ENCODE data around the gene C12orf43. TPM values are rescaled to one million over a fixed set of nuclear protein-coding genes. Genes with fewer than 3 reads are reported as not detected.

Gene C12orf43
- total RNA-seq, 1 experiment from 2014 or later, result 14.8 TPM

DNA sequence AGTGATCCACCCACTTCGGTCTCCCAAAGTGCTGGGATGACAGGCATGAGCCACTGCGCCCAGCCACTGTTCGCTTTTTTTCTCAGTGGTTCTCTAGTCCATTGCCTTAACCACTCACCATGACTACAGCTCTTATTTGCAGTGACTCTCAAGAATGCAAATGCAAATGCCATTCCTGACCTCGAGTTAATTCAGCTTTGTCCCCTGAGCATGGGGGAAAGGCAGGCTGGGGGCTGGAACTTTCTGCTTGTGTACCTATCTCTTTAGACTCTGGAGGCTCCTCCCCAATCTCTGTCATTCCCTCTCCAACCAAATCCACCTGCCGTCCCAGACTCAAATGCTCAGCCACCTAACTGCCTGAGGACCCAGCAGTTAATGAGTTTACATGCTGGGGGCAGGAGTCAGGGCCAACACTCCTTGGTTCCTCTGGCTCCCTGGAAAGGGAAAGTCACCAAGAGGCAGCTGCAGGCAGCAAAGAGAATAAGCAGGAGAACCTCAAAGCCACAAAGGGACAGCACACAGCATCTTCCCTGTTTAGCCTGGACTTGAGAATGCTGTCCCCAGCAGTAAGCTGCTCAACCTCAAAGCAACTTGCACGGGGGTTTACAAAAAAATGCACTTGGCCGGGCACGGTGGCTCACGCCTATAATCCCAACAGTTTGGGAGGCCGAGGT is 43.3 kb downstream of the C12orf43 start:
- H3K4me3 ChIP-seq, result no peak overlapping the region
- H3F3A ChIP-seq (ENCODE audit: insufficient read depth, low read depth), result no peaks in the 10 kb centered on the region
- no TSS peak for BruUV-seq (replicated peaks)
- CTCF ChIA-PET, result interaction anchor here (1.1 kb wide), 1 partner anchor 392 kb away, joined by 3 read pairs; the partner anchor contains the start of gene POP5
- H3K4me2 ChIP-seq, result 0 out of 2 replicates have a peak overlapping the region, but pooled peaks have one; percentile 17
- H3K9me3 ChIP-seq (ENCODE audit: insufficient read depth, low read depth), result no peaks in the 10 kb centered on the region
- no peaks in the 10 kb centered on the region for H3K4me1 ChIP-seq (replicated peaks; ENCODE audit: insufficient read depth)
- no peaks in the 10 kb centered on the region for H3K79me2 ChIP-seq (ENCODE audit: low read depth)
- POLR2A ChIA-PET (ENCODE audit: unreplicated experiment), result interaction anchor here (0.5 to 0.6 kb wide), 2 partner anchors 202 to 392 kb away, joined by 3 to 5 read pairs; partner anchors contain the start of gene POP5
- intact Hi-C loops (cut with micrococcal nuclease; ENCODE audit: unreplicated experiment), result loop anchor here (5.0 kb wide), 4 partner anchors 196 to 391 kb away; partner anchors contain the start of genes POP5 and UNC119B
- H4K20me1 ChIP-seq (ENCODE audit: insufficient read depth), result no peaks in the 10 kb centered on the region
- TF ChIP-seq EZH2 (IDR thresholded peaks at IDR 0.05; ENCODE audit: low read depth), result no peak
- TF ChIP-seq, protein P1, sequence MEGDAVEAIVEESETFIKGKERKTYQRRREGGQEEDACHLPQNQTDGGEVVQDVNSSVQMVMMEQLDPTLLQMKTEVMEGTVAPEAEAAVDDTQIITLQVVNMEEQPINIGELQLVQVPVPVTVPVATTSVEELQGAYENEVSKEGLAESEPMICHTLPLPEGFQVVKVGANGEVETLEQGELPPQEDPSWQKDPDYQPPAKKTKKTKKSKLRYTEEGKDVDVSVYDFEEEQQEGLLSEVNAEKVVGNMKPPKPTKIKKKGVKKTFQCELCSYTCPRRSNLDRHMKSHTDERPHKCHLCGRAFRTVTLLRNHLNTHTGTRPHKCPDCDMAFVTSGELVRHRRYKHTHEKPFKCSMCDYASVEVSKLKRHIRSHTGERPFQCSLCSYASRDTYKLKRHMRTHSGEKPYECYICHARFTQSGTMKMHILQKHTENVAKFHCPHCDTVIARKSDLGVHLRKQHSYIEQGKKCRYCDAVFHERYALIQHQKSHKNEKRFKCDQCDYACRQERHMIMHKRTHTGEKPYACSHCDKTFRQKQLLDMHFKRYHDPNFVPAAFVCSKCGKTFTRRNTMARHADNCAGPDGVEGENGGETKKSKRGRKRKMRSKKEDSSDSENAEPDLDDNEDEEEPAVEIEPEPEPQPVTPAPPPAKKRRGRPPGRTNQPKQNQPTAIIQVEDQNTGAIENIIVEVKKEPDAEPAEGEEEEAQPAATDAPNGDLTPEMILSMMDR (conservative IDR thresholded peaks at IDR 0.05), result no peak
- H3K9me2 ChIP-seq (ENCODE audit: insufficient read depth), result no peaks in the 10 kb centered on the region
- H3K27ac ChIP-seq, result no peak overlapping the region
- DNase-seq, result peak; percentile 20 to 52
- H2AFZ ChIP-seq, result no peak overlapping the region
- H3K36me3 ChIP-seq (ENCODE audit: low read depth), result no peaks in the 10 kb centered on the region
- H3K27me3 ChIP-seq (ENCODE audit: insufficient read depth, low read depth), result no peaks in the 10 kb centered on the region

DNA sequence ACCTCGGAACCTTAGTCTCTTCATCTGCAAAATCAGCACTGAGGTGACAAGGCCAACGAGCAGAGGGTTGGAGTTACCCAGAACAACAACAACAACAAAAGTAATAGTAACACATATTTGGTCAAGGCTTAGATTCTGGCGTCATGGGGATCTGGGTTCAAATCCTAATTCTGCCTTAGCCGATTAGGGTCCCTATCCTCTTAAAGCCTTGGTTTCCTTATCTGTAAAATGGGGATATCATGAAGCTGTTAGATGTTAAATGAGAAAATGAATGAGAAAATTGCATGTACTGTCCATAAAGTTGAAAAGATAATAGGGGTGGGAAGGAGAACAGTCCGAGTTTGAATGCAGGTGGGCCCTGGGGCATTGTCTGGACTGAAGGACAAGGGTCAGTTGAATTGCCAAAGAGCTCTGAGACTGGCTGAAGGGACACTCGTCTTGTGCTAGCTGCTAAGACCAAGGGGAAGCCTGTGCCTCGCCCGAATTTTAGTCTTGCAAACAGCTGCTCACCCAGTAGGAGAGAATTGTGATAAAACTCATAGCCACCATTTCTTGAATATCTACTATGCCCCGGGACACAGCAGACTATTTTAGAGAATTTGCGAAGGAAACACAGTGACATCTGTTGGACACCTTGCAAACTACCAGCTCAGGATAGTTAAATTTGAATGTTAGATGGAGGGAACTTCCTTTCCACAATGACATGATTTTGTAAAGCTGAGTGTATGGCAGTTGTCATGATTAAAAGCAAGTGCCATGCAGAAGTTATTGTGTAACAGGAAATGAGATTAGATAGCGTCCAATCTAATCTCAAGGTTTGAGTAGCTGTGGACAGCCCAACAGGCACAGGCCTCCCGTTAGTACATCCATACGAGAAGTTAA is 44.7 kb downstream of the C12orf43 start:
- no peak overlapping the region for H3K4me2 ChIP-seq
- H3F3A ChIP-seq (ENCODE audit: insufficient read depth, low read depth), result no peaks in the 10 kb centered on the region
- no peak overlapping the region for H2AFZ ChIP-seq
- peak; percentile 27 to 58 for DNase-seq
- TF ChIP-seq EZH2 (IDR thresholded peaks at IDR 0.05; ENCODE audit: low read depth), result no peak
- TF ChIP-seq, protein P1 (conservative IDR thresholded peaks at IDR 0.05), result peak; percentile 77
- no peaks in the 10 kb centered on the region for H3K9me2 ChIP-seq (ENCODE audit: insufficient read depth)
- H3K4me3 ChIP-seq, result no peak overlapping the region
- H3K4me1 ChIP-seq (replicated peaks; ENCODE audit: insufficient read depth), result no peaks in the 10 kb centered on the region
- H3K79me2 ChIP-seq (ENCODE audit: low read depth), result no peaks in the 10 kb centered on the region
- H3K36me3 ChIP-seq (ENCODE audit: low read depth), result no peaks in the 10 kb centered on the region
- H3K27me3 ChIP-seq (ENCODE audit: insufficient read depth, low read depth), result no peaks in the 10 kb centered on the region
- POLR2A ChIA-PET (ENCODE audit: unreplicated experiment), result interaction anchor here (0.6 kb wide), 1 partner anchor 175 kb away, joined by 9 read pairs; no protein-coding TSS in a partner anchor
- no TSS peak for BruUV-seq (replicated peaks)
- CTCF ChIA-PET, result interaction anchor here (0.6 to 1.1 kb wide), 10 partner anchors 34 to 390 kb away, joined by 3 to 8 read pairs (median 4); partner anchors contain the start of gene POP5
- no peaks in the 10 kb centered on the region for H4K20me1 ChIP-seq (ENCODE audit: insufficient read depth)
- intact Hi-C loops (cut with micrococcal nuclease; ENCODE audit: unreplicated experiment), result loop anchor here (1.0 to 5.0 kb wide), 6 partner anchors 68 to 389 kb away; partner anchors contain the start of genes POP5 and UNC119B
- H3K27ac ChIP-seq, result no peak overlapping the region
- no peaks in the 10 kb centered on the region for H3K9me3 ChIP-seq (ENCODE audit: insufficient read depth, low read depth)

GRCh38 chr12:120970310-120970709 is 46.0 kb downstream of the C12orf43 start:
- DNase-seq, result no peak
- no peaks in the 10 kb centered on the region for H3F3A ChIP-seq (ENCODE audit: insufficient read depth, low read depth)
- H3K9me3 ChIP-seq (ENCODE audit: insufficient read depth, low read depth), result no peaks in the 10 kb centered on the region
- TF ChIP-seq EZH2 (IDR thresholded peaks at IDR 0.05; ENCODE audit: low read depth), result no peak
- TF ChIP-seq, protein P1 (conservative IDR thresholded peaks at IDR 0.05), result no peak
- intact Hi-C loops (cut with micrococcal nuclease; ENCODE audit: unreplicated experiment), result loop anchor here (5.0 kb wide), 4 partner anchors 193 to 388 kb away; partner anchors contain the start of genes POP5 and UNC119B
- no peak overlapping the region for H3K4me3 ChIP-seq
- H2AFZ ChIP-seq, result no peak overlapping the region
- H3K27me3 ChIP-seq (ENCODE audit: insufficient read depth, low read depth), result no peaks in the 10 kb centered on the region
- no peaks in the 10 kb centered on the region for H3K36me3 ChIP-seq (ENCODE audit: low read depth)
- BruUV-seq (replicated peaks), result no TSS peak
- no peaks in the 10 kb centered on the region for H3K79me2 ChIP-seq (ENCODE audit: low read depth)
- no peaks in the 10 kb centered on the region for H3K9me2 ChIP-seq (ENCODE audit: insufficient read depth)
- no peaks in the 10 kb centered on the region for H4K20me1 ChIP-seq (ENCODE audit: insufficient read depth)
- ChIA-PET POLR2A (ENCODE audit: unreplicated experiment) (no interaction called here), CTCF (no interaction called here)
- H3K4me1 ChIP-seq (replicated peaks; ENCODE audit: insufficient read depth), result no peaks in the 10 kb centered on the region
- H3K27ac ChIP-seq, result no peak overlapping the region
- no peak overlapping the region for H3K4me2 ChIP-seq
